B cell (primary cell): ENCODE data around the gene HNRNPC. TPM values are rescaled to one million over a fixed set of nuclear protein-coding genes. Genes with fewer than 3 reads are reported as not detected.

ENCODE experiments used
- ATAC-seq: fragments of 200-7000 bp; cut with Tn5 transposase; one replicate; pipeline ENCODE4 v1.10.0; 2021; ENCODE audit warnings: low read depth, mild to moderate bottlenecking, moderate number of reproducible peaks, moderate library complexity
- CTCF ChIA-PET: fragments of 350-600 bp; sonication (Branson Sonifier 250); formaldehyde crosslinking; loops from one replicate; lab custom pipeline; 2021; ENCODE audit warnings: antibody characterized with exemption, inconsistent platforms; lab: Charles Lee
- POLR2A ChIA-PET: fragments of 350-600 bp; sonication (Branson Sonifier 250); formaldehyde crosslinking; loops from one replicate; lab custom pipeline; 2021; ENCODE audit warnings: antibody characterized with exemption; lab: Charles Lee
- DNase-seq: peaks from one replicate; pipeline ENCODE4 v3.0.0; 2013
- H2AFZ ChIP-seq: 2 replicates; pipeline ENCODE4 v1.6.1; 2012; ENCODE audit warnings: mild to moderate bottlenecking, low read depth, low read length; ENCODE audit not compliant: insufficient read depth, poor library complexity, severe bottlenecking
- H3K27ac ChIP-seq, 2 donors: 1 replicate in 1 of 2; 2 replicates in 1 of 2; pipeline ENCODE4 v1.5.1; 2012 to 2013; ENCODE audit warnings: low read length in 2 of 2, mild to moderate bottlenecking in 2 of 2, moderate library complexity in 1 of 2
- H3K27me3 ChIP-seq, 4 experiments: fragments of 200-600 bp in 1 of 4; sonication (generic) in 1 of 4; replicated peaks in 1 of 4; 1 replicate in 2 of 4; 2 replicates in 2 of 4; pipeline versions ENCODE4 v1.6.1 to v1.7.0; 2013 to 2016; ENCODE audit warnings: low read length in 3 of 4, mild to moderate bottlenecking in 2 of 4, mixed read lengths in 1 of 4, moderate library complexity in 1 of 4; ENCODE audit not compliant: insufficient read depth in 4 of 4, control insufficient read depth in 3 of 4; ENCODE audit errors: control extremely low read depth in 1 of 4
- H3K36me3 ChIP-seq, 2 experiments: replicated peaks in 1 of 2; 1 replicate in 1 of 2; 2 replicates in 1 of 2; pipeline versions ENCODE4 v1.6.1 to v1.7.1; 2013; ENCODE audit warnings: low read length in 1 of 2; ENCODE audit not compliant: insufficient read depth in 2 of 2, control insufficient read depth in 1 of 2; ENCODE audit errors: control extremely low read depth in 1 of 2, extremely low read depth in 1 of 2
- H3K4me1 ChIP-seq, 2 donors: fragments of 200-600 bp in 1 of 2; sonication (generic) in 1 of 2; 1 replicate in 1 of 2; 2 replicates in 1 of 2; pipeline versions ENCODE4 v1.5.1 to v1.6.1; 2013 to 2017; ENCODE audit warnings: low read length in 2 of 2; ENCODE audit not compliant: control insufficient read depth in 2 of 2, insufficient read depth in 2 of 2
- H3K4me2 ChIP-seq: replicated peaks from 2 replicates; pipeline ENCODE3; 2012; ENCODE audit warnings: mild to moderate bottlenecking, low read depth, low read length; ENCODE audit not compliant: poor library complexity, severe bottlenecking
- H3K4me3 ChIP-seq, 5 experiments: fragments of 200-600 bp in 1 of 5; sonication (generic) in 1 of 5; 1 replicate in 3 of 5; 2 replicates in 2 of 5; pipeline versions ENCODE4 v1.5.1 to v1.7.0; 2011 to 2016; ENCODE audit warnings: low read length in 4 of 5, mild to moderate bottlenecking in 4 of 5, low read depth in 2 of 5, control low read depth in 1 of 5, moderate library complexity in 1 of 5; ENCODE audit not compliant: insufficient read depth in 1 of 5; ENCODE audit errors: control extremely low read depth in 1 of 5, extremely low read depth in 1 of 5
- H3K79me2 ChIP-seq: fragments of 200-600 bp; sonication (generic); one replicate; pipeline ENCODE4 v1.6.0; 2016; ENCODE audit warnings: low read length; ENCODE audit not compliant: control insufficient read depth, insufficient read depth
- H3K9ac ChIP-seq: fragments of 200-600 bp; sonication (generic); 2 replicates; pipeline ENCODE4 v1.6.1; 2017; ENCODE audit warnings: mild to moderate bottlenecking, low read length, moderate library complexity
- H3K9me3 ChIP-seq, 3 donors: one replicate each; pipeline versions ENCODE4 v1.6.1 to v1.7.1; 2013; ENCODE audit warnings: low read length in 2 of 3; ENCODE audit not compliant: control insufficient read depth in 2 of 3, insufficient read depth in 1 of 3; ENCODE audit errors: control extremely low read depth in 1 of 3
- H4K20me1 ChIP-seq: 2 replicates; pipeline ENCODE4 v1.6.0; 2012; ENCODE audit warnings: mild to moderate bottlenecking, low read length; ENCODE audit not compliant: insufficient read depth, control insufficient read depth, poor library complexity, severe bottlenecking
- H3K27ac Mint-ChIP-seq: one replicate; pipeline ENCODE4 v1.8.0; 2021; ENCODE audit warnings: mixed read lengths
- H3K27me3 Mint-ChIP-seq: one replicate; pipeline ENCODE4 v1.8.0; 2021; ENCODE audit warnings: mixed read lengths
- H3K4me1 Mint-ChIP-seq: one replicate; pipeline ENCODE4 v1.8.0; 2021; ENCODE audit warnings: mixed read lengths
- H3K4me3 Mint-ChIP-seq: one replicate; pipeline ENCODE4 v1.8.0; 2021; ENCODE audit warnings: mixed read lengths
- H3K9me3 Mint-ChIP-seq: one replicate; pipeline ENCODE4 v1.8.0; 2022; ENCODE audit warnings: mixed read lengths; ENCODE audit not compliant: insufficient read depth
- CTCF ChIP-seq: fragments of 200-600 bp; IDR thresholded peaks from one replicate; pipeline ENCODE4 v1.8.0; 2022; ENCODE audit warnings: antibody characterized with exemption, mild to moderate bottlenecking
- EZH2 ChIP-seq: IDR thresholded peaks from 2 replicates; pipeline ENCODE4 v1.6.1; 2012; ENCODE audit warnings: borderline replicate concordance, low read depth, mild to moderate bottlenecking, moderate library complexity, low read length; ENCODE audit not compliant: insufficient read depth, poor library complexity, severe bottlenecking
- WGBS: methylation state at CpG from one replicate; pipeline ENCODE4 v1.1.5; 2013; ENCODE audit warnings: missing lambda C conversion rate; ENCODE audit not compliant: insufficient coverage; 5-methylcytosine and 5-hydroxymethylcytosine counted together
- intact Hi-C: fragments of 100-400 bp; cut with micrococcal nuclease; formaldehyde crosslinking; loops from one replicate; pipeline ENCODE4 v1.10.0; 2022
- polyA plus RNA-seq: library from polyadenylated mRNA; depleted of rRNA; stranded (reverse); fragments of >200 nt; gene quantifications from 2 replicates; pipeline ENCODE4 v1.2.3, GENCODE V29; 2012
- total RNA-seq, 2 donors: library from RNA; stranded (reverse); fragments of 120-200 nt in 1 of 2; gene quantifications; 1 replicate in 1 of 2; 2 replicates in 1 of 2; pipeline versions ENCODE4 v1.2.3 to v1.2.4, GENCODE V29; 2013 to 2022

Gene HNRNPC
- total and polyA plus RNA-seq, 2 donors (not counting 1 experiment from before 2014, with no cell fraction given) = 358 to 497 TPM

GRCh38 chr14:21209185-21209584 is 60.1 kb downstream of the HNRNPC start:
- Histone ChIP-seq H3K4me3 (no peak overlapping the region), H3K9ac (no peak overlapping the region), H3K4me2 (no peak overlapping the region), H3K9me3 (no peaks in the 10 kb centered on the region), H3K27me3 (no peaks in the 10 kb centered on the region), H3K36me3 (peaks cover 9 to 71% of the 10 kb centered on the region in 2 experiments), H4K20me1 (peaks cover 24% of the 10 kb centered on the region), H3K27ac (no peak overlapping the region), H3K4me1 (peaks cover under 1 to 5% of the 10 kb centered on the region in 2 donors), H3K79me2 (peaks cover 38% of the 10 kb centered on the region), H2AFZ (no peak overlapping the region)
- H3K4me3 Mint-ChIP-seq = no peak overlapping the region
- WGBS = no CpG with 5 or more reads among the region's 1 CpG
- peaks cover 7% of the 10 kb centered on the region for H3K4me1 Mint-ChIP-seq
- ChIA-PET CTCF (no interaction called here), POLR2A (no interaction called here)
- no peak for ATAC-seq
- no peak for DNase-seq
- intact Hi-C loops = no loop called here
- no peaks in the 10 kb centered on the region for H3K9me3 Mint-ChIP-seq
- TF ChIP-seq EZH2 (no peak), CTCF (no peak)
- H3K27ac Mint-ChIP-seq = no peak overlapping the region
- no peaks in the 10 kb centered on the region for H3K27me3 Mint-ChIP-seq

- Histone ChIP-seq H3K27me3 (no peaks in the 10 kb centered on the region), H3K79me2 (peaks cover 32% of the 10 kb centered on the region), H3K4me1 (peaks cover 0 to 1% of the 10 kb centered on the region in 2 donors), H3K9ac (no peak overlapping the region), H3K4me2 (no peak overlapping the region), H3K9me3 (no peaks in the 10 kb centered on the region), H3K27ac (no peak overlapping the region), H2AFZ (no peak overlapping the region), H3K4me3 (no peak overlapping the region), H3K36me3 (peaks cover 4 to 65% of the 10 kb centered on the region in 2 experiments), H4K20me1 (peaks cover 18% of the 10 kb centered on the region)
- TF ChIP-seq CTCF (no peak), EZH2 (no peak)
- ChIA-PET CTCF (no interaction called here), POLR2A (no interaction called here)
- Mint-ChIP-seq H3K4me1 (peaks cover 2% of the 10 kb centered on the region), H3K9me3 (no peaks in the 10 kb centered on the region), H3K27me3 (no peaks in the 10 kb centered on the region), H3K27ac (no peak overlapping the region), H3K4me3 (no peak overlapping the region)
- DNase-seq (no peak), ATAC-seq (no peak)
- WGBS = no CpG with 5 or more reads among the region's 4 CpGs
- intact Hi-C loops = no loop called here
Observed at GRCh38 chr14:21208554-21208953, 60.7 kb downstream of the HNRNPC start.
